Muscle of back (tissue), 11 donors: ENCODE measurements around the gene GRHL1. TPM values are rescaled to one million over a fixed set of nuclear protein-coding genes. Genes with fewer than 3 reads are reported as not detected.

Experiments
- DNase-seq, 3 donors: peaks; one replicate each; pipeline versions ENCODE4 v3.0.0 to v3.0.0-alpha.2; 2013
- polyA plus RNA-seq, 10 donors: library from polyadenylated mRNA; unstranded; fragments of 120-200 nt; gene quantifications; one replicate each; pipeline ENCODE4 v1.2.1, GENCODE V29; 2013; ENCODE audit not compliant: insufficient read length in 10 of 10

The GRHL1 gene
- polyA plus RNA-seq, 10 donors = 0.60 to 8.0 (median 1.3) TPM

- DNase-seq = no peak
Observed at GRCh38 chr2:9971890-9972289, 20.4 kb downstream of the GRHL1 start.

DNA sequence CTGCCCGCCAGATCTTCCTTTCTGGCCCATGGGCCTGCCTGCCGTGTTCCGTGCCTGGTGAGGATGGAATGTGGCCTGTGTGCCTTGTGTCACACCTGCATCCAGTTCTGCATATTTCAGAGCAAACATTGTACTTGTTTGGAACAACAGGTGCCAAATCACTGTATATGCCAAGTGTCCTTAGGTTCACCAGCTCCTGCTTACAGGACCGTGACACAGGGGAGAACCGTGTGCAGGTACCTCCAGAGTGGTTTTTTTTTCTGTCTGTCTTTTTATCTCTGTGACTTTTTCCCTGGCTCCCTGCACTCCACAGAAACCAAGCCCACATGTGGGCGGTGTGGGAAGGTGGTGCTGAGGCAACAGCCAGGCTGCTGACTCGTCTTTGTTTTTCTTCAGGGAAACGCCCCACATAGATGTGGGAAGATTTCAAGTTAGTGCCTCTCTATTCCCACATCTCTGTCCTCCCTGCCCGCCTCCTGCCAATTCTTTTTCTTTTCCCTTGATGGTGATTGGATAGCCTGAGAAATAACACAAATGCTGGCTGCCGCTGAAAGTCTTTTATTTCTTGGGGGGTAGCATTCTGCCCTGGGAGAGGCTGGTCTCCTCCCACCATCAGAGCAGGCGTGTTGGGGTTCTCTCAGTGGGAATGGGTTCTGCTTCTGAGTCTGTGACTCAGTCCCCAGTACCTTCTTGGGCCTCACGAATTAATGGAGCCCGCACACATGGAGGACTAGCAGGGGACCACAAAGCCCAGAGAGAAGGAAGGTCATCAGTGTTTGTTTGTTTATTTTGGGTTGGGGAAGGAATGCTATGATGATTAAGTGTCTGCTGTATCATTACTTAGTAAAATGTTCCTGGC is 21.4 kb downstream of the GRHL1 start:
- DNase-seq = no peak

GRCh38 chr2:9973690-9974089 is 22.2 kb downstream of the GRHL1 start:
- no peak for DNase-seq

DNA sequence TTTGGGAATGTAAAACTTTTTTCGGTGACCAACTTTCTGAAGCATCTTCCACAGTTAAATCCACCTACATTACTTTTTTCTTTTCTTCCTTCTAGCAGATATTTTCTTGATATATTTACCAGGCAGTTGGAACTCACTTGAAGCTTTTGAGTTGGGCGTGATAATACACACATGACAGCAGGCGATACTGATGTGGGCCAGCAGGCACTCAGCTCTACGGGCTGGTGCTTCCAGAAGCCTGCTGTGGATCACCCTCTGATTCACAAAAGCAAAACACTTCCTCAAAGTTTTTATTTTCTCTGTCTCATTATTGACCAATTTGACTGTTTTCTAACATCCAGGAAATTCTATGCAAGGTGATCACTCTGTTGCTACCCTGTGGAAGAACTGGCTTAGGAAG is 22.9 kb downstream of the GRHL1 start:
- no peak for DNase-seq

DNA sequence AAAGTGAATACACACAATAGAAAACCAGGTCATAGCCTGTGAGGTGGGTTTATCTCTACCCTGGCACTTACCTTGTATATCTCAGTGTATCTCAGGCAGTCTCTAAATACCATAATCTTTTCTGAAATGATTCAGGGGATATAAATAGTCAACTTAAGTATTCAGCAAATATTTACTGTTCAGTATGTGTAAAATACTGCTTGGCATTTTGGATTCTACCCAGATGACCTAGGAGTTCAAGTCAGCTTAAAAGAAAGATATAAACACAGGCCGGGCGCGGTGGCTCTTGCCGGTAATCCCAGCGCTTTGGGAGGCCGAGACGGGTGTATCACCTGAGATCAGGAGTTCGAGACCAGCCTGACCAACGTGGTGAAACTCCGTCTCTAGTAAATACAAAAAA is 23.8 kb downstream of the GRHL1 start:
- no peak for DNase-seq

- DNase-seq = peak in 1 of 3 donors; percentile 90
Observed at GRCh38 chr2:9975805-9976447, 24.4 kb downstream of the GRHL1 start.

GRCh38 chr2:9979977-9980376 is 28.5 kb downstream of the GRHL1 start:
- no peak for DNase-seq

DNA sequence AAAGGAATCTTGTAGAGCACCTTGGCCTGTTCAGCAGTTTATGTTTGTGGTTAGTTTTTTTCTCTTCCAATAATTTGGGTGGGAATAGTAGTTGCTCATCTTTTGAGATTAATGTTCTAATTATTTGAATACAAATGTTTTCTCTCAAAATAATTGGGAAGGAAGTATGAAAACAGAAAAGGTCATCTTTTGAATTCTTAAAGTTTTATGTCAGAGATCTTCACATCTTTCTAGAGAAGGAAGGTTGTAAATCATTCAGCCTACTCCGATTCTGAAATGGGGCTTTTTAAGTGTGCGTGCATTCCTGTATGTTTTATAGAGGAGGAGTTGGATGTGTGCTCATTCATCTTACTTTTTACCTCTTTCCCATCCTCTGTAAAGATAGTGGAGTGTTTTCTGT is 29.0 kb downstream of the GRHL1 start:
- no peak for DNase-seq

DNA sequence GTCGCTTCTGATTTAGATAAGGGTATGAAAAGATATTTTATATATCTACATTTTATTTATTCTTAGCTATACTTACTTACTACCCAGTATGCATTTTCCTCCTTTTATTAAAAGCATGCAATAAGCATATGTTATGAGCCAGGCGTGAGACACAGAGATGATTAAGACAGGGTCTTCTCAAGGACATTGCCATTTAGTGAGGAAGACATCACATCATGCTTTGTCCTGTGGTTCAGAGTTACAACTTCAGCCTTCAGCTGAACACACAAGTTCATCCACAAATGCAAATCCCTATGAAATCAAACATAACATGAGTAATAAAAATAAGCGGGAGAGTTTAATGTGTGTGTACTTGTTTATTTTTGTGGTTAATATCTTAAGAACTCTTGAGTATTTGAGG is 30.2 kb downstream of the GRHL1 start:
- no peak for DNase-seq

DNA sequence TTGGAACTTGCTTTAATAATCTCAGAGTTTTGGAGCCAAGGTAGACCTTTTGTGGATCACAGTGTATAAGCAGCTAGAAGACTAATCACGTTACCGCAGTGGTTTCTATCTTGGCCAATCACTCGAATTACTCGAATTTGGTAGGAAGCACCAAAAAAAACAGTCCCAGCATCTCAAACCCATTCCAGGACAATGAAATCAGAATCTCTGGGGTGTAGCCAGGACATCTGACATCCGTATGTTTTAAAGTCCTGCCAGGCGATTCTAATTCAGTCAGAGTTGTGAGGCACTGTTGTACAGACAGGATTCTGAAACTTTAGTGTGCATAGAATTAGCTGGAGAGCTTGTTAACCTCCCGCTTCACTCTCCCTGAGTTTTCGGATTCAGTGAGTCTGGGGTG is 30.8 kb downstream of the GRHL1 start:
- DNase-seq = peak; percentile 72 to 79 (median 77)

- no peak for DNase-seq
Observed at GRCh38 chr2:9982891-9983290, 31.4 kb downstream of the GRHL1 start.

DNA sequence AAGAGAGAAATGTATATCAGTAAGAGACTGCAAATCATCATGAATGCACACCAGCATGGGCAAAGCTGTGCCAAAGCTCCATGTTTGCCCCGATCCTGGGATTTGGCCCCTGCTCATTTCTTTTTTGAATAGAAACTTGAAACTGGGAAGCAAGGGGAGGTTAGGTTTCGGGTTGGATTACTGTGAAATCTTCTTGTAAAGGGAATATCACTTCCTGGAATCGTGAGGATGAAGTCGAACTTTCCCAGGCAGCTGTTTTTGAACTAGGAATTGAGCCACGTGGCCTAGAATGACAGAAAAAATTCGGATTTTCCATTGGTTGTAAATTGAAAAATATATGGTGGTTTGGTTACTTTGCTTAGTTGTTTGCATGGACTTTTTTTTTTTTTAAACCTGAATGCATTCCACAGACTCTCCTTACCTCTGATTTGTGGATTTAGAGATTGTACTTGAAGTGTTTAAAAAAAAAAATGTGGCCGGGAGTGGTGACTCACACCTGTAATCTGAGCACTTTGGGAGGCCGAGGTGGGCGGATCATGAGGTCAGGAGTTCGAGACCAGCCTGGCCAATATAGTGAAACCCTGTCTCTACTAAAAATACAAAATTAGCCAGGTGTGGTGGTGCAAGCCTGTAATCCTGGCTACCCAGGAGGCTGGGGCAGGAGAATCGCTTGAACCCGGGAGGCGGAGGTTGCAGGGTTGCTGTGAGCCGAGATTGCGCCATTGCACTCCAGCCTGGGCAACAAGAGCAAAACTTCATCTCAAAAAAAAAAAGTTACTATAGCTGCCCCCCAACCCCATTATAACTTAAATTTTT is 32.1 kb downstream of the GRHL1 start:
- peak in 1 of 3 donors; percentile 35 for DNase-seq

DNA sequence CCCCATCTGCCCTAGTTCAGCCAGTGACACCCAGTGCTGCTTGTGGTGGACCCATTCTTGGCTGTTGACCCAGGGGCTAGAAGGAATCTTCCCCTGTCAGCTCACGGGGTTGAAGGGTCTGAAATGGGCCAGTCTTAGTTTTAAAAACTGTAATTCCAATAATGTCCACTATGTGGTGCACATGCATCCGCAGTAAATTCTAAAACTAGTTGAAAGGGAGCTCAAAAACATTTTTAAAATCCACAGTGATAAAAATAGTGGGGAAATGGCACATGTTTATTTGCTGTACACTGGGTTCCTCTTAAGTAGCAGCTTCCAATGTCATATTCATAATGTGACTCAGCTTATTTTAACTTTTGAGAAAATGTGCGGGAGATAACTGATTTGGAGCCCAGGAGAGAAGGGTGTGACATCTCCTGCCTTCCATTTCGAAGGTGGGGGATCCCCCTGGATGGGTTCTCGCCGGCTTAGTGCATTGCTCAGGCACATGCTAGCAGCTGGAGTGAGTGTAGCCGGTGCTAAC is 32.8 kb downstream of the GRHL1 start:
- DNase-seq = peak; percentile 47 to 80 (median 67)

- no peak for DNase-seq
Observed at GRCh38 chr2:9984871-9985480, 33.5 kb downstream of the GRHL1 start.

DNA sequence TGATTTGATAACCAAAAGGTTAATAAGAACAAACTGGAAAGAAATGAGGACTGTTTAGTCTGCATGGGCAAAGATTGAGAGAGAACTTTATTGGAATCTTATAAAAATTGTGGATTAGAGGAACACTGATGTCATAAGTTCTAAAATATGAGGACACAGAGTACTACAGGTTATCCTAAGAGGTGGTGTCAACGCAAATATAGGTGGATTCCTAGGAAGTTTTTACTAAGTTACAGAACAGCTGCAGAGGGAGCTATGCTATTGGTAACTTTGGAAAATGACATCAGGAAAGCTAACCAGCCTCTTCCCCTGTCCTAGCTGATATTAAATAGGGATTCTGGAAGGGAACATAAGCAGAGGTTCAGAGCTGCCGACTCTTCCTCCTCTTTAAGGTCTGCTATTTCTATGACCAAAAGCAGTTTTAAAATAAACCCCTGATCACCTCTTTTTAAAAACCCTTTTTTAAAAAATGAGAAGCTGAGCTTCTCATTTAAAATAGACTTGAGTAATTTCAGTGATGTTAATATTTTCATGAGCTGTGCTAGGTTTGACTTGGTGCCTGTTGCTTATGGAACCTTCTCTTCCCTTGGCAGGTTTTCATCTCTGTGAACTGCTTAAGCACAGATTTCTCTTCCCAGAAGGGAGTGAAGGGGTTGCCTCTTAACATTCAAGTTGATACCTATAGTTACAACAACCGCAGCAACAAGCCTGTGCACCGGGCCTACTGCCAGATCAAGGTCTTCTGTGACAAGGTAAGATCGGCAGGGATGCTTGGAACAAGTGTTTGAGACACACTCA is 34.2 kb downstream of the GRHL1 start:
- DNase-seq = no peak

DNA sequence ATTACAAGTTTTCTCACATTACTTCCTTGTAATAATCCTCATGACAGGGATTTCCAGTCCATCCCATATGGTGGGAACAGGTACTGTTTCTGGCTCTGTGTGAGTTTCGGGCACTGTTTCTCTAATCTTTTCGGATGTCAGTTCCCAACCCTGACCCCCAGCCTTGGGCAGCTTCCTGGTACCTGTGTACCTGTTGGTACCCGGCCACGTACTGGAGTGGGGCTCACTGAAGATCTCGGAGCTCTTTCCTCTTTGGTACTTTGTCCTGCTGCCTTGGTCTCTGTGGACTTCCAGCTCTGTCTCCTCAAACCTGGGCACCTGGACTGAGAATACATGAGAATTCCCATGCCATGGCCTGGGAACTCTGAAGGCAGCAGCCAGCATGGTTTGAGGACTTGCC is 36.8 kb downstream of the GRHL1 start:
- DNase-seq = no peak

GRCh38 chr2:9990736-9991135 is 39.2 kb downstream of the GRHL1 start:
- no peak for DNase-seq

DNA sequence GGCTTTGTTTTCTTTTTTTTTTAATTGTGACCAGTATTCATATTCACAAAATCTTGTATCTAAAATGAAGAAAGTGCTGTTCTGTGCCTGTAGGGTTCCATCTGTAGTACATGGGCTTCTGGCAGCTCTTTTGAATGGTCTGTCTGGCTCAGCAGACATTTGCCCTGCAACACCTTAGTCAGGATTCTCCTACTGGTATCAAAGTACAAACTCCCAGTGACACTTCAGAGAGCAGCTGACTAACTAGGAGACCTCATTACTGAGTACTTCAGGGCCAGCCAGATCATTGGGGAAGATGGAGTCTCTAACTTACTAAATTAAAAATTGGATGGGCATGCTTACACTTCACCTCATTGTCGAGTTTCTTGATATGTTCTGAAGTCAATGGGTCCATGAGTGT is 39.7 kb downstream of the GRHL1 start:
- no peak for DNase-seq

GRCh38 chr2:9991829-9992273 is 40.4 kb downstream of the GRHL1 start:
- DNase-seq = no peak

GRCh38 chr2:9992427-9993187 is 41.1 kb downstream of the GRHL1 start:
- DNase-seq = no peak
